ENCODE data around the gene PACSIN1.

PACSIN1 gene

GRCh38 chr6:34457382-34457741 lies 8.5 kb upstream of the PACSIN1 start:
- Histone ChIP-seq H3K4me3 (no peak overlapping the region), H3K27ac (no peak overlapping the region)

GRCh38 chr6:34457742-34458735 lies 7.8 kb upstream of the PACSIN1 start:
- H3K4me3 ChIP-seq, result no peak overlapping the region
- H3K27ac ChIP-seq, result no peak overlapping the region

GRCh38 chr6:34459899-34460593 lies 5.8 kb upstream of the PACSIN1 start:
- H3K4me3 ChIP-seq, result no peak overlapping the region

DNA sequence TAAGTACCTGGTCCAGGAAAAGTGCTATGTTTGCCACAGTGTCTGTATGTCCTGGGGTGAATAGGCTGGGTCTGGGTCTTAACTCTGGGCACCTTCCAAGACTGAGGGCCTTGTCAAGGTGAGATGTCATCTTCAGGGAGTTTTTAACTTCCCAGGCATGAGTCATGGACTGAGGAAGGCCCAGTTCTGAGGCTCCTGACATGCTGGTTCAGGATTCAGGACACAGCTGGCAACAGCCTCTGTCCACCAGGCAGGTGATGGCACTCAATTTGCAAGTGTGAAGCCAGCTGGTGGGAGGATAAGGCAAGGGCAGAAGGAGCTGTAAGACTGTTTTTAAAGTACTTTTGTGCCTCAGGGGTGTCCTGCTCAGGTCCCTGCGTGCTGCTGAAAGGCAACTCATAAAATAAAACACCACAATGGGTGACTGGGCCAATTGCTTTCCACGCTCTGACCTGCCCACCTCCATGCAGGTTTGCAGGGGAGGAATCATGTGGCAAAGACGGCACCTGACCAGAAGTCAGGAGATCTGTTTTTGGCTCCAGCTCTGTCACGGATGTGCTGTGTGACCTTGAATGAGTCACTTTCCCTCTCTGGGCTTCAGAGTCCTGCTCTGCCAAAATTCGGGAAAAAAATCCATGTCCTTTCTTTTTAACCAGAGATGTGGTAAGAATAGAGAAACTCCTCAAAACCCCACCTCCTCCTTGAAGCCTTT lies 4.9 kb upstream of the PACSIN1 start:
- H3K27ac ChIP-seq, result no peak overlapping the region
- H3K4me3 ChIP-seq, result no peak overlapping the region

More at GRCh38 chr6:34459899-34460593, 5.8 kb upstream of the PACSIN1 start:
- H3K27ac ChIP-seq, result no peak overlapping the region

- H3K4me3 ChIP-seq, result no peak overlapping the region
- no peak overlapping the region for H3K27ac ChIP-seq
Measured at GRCh38 chr6:34462010-34462409, 3.9 kb upstream of the PACSIN1 start.

DNA sequence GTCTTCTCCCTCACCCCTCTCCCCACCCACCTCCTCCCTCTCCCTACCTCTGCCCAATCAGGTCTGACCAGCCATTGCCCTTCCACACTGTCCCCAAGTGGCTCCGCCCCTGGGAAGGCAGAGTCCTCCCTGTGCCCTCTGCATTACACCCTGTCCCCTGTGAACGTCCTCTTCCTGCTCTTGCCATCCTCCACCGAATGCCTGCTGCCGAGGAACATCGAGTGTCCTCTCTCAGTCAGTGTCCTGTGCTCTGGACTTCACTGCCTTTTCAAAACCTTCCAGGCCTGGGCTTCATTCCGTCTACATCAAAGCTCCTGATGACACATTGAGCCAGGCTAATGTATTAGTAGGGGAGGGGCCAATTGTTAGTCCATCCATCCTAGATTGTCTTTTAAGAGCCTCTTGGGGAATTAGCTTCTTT lies 3.3 kb upstream of the PACSIN1 start:
- Histone ChIP-seq H3K4me3 (no peak overlapping the region), H3K27ac (no peak overlapping the region)

GRCh38 chr6:34463299-34463698 lies 2.6 kb upstream of the PACSIN1 start:
- no peak overlapping the region for H3K27ac ChIP-seq
- no peak overlapping the region for H3K4me3 ChIP-seq

DNA sequence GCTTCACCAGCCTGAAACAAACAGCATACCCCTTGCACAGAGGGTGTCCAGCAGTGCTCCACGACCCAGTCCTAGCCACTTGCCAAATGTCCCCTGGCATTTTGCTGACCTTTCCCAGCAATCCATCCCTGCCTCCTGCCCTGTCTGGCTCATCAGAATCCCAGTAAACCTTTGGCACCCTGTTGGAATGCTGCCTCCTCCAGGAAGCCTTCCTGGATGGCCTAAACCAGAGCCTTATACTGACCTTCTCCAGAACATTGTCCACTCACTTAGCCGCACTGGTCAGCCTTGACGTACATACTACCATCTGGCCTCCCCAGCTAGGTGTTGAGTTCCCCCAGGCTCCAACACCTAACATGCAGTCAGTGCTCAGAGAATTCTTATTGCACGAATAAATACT lies 2.0 kb upstream of the PACSIN1 start:
- H3K4me3 ChIP-seq, result no peak overlapping the region
- H3K27ac ChIP-seq, result no peak overlapping the region

DNA sequence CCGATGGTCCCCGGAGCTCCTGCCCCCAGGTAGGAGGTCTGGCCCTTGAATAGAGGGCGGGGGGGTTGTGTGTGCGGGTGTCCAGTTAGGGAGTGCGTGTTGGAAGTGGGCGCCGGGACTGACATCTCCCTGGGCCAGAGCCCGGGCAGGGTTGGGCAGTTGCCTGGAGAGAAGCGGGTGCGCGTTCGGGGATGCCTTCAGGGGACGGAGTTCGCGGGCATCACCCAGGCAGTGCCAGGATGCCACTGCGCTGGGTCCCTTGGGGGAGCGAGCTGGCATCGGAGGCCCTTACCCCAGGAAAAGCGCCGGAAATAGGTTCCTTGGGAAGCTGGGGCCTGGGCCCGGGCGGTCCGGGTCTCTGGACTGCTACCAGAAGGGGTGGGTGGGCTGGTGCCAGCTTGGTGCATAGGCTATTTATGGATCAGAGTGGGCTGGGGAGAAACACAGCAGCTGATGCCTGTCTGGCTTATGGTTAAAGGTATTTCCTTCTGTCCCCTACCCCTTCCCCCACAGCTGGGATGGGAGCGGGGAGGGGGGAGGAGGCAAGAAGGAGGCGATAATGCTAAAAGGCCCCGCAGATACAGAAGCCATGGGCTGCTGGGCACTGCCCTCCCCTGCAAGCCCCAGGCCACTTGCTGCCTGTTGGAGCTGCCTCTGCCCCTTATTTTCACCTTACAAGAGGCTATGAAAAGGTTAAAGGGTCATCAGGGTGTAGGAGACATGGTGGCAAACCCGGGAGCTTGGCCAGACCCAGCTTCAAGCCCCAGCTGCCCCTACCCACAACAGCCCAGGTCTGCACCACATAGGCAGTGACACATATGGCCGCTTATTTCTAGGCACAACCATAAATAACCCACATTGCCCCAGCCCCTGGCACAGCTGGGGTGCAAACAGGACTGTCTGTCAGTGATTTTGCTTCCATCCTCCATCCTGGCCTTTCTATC lies 638 bp downstream of the PACSIN1 start:
- Histone ChIP-seq H3K4me3 (peak overlapping the region in 5 of 7 experiments; percentile 12 to 37 (median 24)), H3K27ac (peak overlapping the region in 1 of 21 experiments; percentile 7)

DNA sequence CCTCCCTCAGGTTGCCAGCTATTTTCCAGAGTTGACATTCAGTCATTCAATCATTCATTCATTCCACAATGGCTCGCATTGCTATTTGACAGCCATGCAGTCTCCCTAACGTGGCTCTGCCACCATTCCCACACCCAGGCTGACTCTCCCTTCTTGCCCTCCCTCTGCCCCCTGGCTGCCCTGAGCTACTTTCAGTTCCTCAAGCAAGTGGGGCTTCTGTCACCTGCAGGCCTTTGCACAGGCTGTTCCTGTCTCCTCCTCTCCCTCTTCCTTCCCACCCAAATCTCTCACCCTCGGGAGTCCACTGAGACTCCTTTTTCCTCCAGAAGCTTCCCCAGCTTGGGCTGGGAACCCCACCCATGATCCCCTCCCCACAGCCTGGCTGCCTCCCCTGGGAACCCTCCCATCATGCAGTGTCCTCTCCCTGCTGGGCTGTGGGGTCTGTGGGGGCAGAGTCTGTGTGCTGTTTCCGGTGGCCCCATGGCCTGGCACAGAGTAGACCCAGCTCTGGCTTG lies 2.6 kb downstream of the PACSIN1 start:
- Histone ChIP-seq H3K27ac (no peak overlapping the region), H3K4me3 (no peak overlapping the region)

DNA sequence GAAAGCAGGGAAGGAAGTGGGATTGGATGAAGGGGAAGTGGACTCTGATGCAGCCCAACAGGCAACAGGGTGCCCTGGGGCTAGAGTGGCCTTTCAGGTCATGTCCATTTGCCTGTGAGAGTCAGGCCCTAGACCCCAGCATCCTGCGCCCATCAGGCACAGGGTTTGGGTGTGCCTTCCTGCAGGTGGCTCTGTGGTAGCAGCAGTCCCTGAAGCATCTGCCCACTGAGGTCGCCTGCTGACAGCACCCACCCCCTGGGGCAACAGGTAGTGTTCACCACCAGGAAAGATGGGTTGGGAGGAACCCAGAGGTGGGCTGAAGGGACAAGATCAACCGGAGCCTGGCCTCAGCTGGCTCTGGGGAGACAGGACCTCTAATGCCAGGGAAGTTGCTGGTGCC lies 3.6 kb downstream of the PACSIN1 start:
- Histone ChIP-seq H3K4me3 (no peak overlapping the region), H3K27ac (no peak overlapping the region)

GRCh38 chr6:34472425-34472824 lies 6.5 kb downstream of the PACSIN1 start:
- Histone ChIP-seq H3K4me3 (no peak overlapping the region), H3K27ac (no peak overlapping the region)

DNA sequence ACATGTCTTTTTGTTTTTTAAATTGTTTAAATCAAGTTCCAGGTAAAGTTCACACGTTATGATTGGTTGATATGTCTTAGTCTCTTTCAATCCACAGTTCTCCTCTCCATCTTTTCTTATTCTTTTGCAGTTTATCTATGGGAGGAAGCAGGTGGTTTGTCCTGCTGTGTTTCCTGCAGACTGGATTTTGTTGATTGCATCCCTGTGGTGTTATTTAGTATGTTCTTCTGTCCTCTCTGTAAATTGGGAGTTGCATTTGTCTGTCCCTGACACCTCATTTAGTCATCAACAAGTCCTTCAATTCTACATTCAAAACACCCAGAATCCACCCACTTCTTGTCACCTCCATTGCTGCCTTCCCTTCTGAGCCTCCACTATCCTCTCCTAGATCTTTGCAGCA lies 8.1 kb downstream of the PACSIN1 start:
- no peak overlapping the region for H3K4me3 ChIP-seq
- no peak overlapping the region for H3K27ac ChIP-seq

DNA sequence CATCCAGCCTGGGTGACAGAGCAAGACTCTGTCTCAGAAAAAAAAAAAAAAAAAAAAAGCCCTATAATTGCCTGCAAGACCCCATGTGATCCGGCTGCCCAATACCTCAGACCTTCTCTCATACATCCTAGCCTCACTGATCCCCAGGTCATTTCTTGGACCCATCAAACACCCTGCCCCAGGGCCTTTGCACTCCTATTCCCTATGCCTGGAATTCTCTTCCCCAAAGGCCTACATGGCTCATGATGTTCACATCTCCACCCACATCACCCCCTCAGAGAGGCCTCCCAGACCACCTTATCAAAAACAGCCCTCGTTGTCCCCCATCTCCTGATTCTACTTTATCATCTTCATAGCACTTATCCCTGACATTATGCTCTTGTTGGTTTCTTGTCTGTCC lies 8.9 kb downstream of the PACSIN1 start:
- no peak overlapping the region for H3K4me3 ChIP-seq
- no peak overlapping the region for H3K27ac ChIP-seq

DNA sequence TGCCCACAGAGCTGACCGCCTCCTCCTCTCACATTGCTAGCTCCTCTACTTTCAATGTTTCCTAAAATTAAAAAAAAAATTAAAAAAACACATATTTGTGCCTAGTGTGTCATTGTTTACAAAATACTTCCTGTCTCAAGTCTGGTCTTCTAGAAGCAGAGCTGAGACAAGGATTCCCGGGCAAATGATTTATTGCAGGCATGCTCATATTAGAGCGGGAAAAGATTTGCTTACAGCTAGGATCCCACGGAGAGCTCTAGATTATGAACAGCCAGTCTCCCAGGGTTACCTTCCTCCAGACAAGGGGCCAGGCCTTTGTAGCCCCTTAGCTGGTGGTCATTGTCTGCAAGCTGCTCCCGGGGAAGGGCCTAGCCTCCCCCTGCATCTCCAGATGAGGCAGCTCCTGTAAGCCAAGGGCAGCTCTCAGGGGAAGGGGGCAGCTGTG lies 9.4 kb downstream of the PACSIN1 start:
- no peak overlapping the region for H3K27ac ChIP-seq

DNA sequence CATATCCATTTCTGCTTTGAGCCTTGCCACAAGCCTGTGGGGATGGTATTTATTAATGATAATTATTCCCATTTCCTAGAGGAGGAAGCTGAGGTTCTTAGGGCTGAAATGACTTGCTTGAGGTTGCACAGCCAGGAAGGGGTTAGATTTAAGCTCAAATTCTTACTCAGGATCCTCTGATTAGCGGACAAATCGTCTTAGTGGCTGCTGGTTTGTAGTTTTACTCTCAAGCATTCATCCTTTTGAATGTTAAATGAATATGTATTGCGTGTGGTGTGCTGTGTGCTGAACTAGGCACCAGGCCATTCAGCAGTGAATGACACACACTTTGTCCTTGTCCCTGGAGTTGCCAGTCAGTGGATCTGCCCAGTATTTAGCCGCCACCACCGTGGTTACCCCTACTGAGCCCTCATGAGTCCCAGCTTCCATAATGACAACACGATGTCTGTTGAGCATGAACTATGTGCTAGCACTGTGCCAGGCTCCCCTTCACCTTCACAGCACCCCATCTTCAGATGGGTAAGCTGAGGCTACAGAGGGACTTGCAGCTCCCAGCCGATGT lies 10.0 kb downstream of the PACSIN1 start:
- H3K27ac ChIP-seq, result no peak overlapping the region
- no peak overlapping the region for H3K4me3 ChIP-seq

More for the DNA sequence above, 9.4 kb downstream of the PACSIN1 start:
- no peak overlapping the region for H3K4me3 ChIP-seq

- Histone ChIP-seq H3K4me3 (no peak overlapping the region), H3K27ac (no peak overlapping the region)
Measured at GRCh38 chr6:34476447-34476846, 10.6 kb downstream of the PACSIN1 start.

- H3K27ac ChIP-seq, result no peak overlapping the region
- no peak overlapping the region for H3K4me3 ChIP-seq
Measured at GRCh38 chr6:34476921-34477320, 11.0 kb downstream of the PACSIN1 start.

- H3K4me3 ChIP-seq, result no peak overlapping the region
- no peak overlapping the region for H3K27ac ChIP-seq
Measured at GRCh38 chr6:34478796-34479195, 12.9 kb downstream of the PACSIN1 start.

Data from skin epidermis (tissue), 12 donors.